HG03097 (cell line): ENCODE measurements around the gene ANK3.

Source experiments
- ATAC-seq: cut with Tn5 transposase; IDR thresholded peaks from one replicate; pipeline ENCODE4 v1.9.1; 2021; ENCODE audit not compliant: unreplicated experiment, low FRiP score

ANK3 gene

GRCh38 chr10:60350400-60350799 is 39.3 kb downstream of the ANK3 start:
- ATAC-seq: no peak

DNA sequence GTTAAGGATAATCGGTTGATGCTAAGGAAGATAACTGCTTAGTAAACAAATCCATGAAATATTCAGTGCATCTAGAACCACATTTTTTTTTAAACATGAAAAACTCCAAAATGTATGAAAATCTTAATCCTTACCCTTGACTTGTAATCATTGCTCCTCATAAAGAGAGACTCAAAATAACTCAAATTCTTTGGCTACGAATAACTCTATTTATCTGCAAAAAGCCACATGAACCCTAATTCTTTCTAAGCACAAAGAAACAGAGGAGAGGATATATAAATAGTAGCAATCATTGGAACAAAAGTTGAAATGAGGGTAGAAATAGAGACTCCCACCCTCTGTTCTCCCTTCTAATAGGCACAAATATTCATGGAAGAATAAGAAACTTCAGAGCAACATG is 40.2 kb downstream of the ANK3 start:
- ATAC-seq: no peak

DNA sequence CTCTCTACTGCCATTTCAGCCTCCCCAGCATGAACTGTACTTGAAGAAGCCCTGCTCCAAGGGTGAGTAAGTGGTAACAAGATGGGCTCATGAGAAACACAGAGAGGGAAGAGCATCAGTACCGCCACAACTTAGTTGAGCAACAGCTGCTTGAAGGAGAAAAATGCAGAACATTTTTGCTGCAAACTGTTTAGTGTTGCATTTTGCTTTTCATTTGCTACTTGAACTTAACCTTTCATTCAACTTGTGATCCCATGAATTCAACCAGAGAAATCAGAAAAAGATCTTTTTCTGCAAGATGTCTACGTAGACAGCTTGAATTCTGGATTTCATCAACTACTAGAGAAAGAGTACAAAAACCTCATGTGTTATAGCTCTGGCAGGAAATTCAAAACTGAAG is 40.7 kb downstream of the ANK3 start:
- no peak for ATAC-seq

DNA sequence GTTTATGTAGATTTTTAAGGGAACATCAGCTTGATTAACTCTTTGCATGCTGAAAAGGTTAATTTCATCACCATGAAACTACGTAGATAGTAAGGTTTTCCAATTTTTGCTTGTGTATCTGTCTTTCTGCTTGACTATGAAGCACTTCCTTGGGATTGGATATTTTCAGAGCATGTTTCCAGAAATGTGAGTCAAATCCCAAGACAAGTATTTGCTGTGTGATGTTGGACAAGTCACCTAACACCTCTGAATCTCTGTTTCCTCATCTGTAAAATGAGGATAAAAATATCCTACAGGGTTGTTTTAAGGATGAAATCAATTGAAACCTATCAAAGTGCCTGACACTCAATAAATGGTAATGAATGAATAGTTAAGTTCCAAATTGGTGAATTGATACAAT is 42.4 kb downstream of the ANK3 start:
- ATAC-seq: no peak

GRCh38 chr10:60346661-60347060 is 43.0 kb downstream of the ANK3 start:
- ATAC-seq: no peak

GRCh38 chr10:60343254-60343653 is 46.4 kb downstream of the ANK3 start:
- no peak for ATAC-seq

DNA sequence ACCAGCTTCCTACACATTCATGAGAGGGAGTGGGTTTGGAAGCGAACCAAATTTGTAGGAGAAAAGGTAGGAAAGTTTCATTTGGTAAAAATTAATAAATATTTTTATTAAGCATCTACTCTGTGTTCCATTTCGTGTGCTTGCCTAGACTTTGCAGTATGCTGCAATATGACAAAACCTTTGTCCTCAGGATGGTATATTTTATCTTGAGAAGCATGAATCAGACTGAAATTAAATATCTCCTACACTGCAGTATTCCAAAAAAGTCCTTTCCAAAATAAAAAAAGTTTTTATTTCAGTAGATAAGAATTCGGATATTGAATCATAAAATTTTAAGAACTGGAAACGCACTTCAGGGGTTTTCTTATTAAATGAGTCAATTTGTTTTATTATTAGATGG is 47.7 kb downstream of the ANK3 start:
- ATAC-seq: no peak

DNA sequence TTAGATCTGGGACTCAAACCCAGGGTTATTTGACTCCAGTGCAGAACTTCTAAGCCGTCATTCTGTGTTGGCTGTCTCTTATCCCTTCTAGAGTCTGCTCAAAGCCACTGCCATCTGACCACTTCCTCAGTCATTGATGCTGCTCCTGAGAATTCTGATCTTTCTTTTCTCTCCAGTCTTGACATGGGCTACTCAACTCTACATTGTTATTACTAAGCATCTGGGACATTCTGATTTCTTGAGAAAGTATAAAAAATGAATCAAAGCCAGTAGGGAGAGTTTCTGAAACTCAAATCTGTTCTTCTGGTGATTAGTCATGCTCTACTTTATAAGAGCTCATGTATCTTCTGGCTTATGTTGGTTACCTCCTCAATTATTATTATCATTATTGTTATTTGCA is 48.7 kb downstream of the ANK3 start:
- no peak for ATAC-seq

DNA sequence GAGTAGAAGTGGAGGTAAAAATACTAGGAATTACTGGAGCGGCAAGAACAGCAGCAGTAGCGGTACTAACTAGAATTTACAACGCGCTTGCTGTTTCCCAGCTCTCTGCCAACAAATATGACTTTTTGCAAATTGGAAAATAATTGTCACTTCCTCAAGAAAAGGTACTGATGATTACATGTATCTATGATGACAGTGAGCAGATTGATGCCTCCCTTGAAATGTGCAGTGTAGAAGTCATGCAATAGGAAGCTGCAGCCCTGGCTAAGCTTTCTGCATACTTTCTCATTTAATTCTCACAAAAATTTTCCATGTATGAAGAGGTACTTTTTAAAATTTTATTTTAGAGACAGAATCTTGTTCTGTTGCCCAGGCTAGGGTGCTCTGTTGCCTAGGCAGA is 49.9 kb downstream of the ANK3 start:
- no peak for ATAC-seq

GRCh38 chr10:60338786-60339185 is 50.9 kb downstream of the ANK3 start:
- no peak for ATAC-seq

DNA sequence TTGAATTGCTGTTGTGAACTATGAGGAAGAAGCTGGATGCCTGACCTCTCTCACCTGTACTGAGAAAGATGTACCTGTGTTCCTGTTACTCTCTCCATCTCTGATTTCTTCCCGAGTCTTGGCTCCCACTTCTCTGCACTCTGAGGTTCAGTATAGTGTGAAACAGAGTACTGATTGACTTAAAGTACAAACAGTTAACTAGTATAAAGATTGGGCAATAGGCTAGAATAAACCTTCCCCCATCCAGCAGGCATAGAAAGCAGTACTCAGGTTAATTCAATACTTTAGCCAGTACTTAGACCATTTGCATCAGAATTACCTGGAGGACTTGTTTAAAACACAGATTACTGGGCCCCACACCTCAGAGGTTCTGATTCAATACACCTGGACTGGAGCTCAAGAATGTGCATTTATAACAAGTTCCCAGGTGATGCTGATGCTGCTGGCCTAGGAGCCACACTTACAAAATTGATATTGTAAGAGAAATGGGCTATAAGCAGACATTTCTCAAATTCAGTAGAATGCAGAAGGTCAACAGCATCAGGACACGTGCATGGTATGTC is 51.6 kb downstream of the ANK3 start:
- ATAC-seq: no peak

GRCh38 chr10:60336901-60337630 is 52.6 kb downstream of the ANK3 start:
- ATAC-seq: no peak

DNA sequence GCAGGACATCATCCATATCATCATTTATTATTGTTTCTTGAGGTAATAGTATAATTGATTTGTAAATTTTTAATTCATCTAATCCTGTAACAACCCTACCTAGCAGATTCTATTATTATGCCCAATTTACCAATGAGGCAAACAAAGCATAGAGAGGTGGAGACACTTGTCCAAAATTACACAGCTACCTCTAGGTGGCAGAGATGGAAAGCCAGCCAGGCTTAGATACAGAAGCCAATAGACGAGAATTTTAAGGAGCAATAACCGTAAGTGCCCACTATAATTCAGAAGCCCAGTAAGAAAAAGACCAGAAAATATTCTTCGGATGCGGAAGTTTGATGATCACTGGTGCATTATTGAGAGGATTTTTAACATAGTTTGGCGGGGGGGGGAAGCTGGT is 54.0 kb downstream of the ANK3 start:
- ATAC-seq: no peak

- no peak for ATAC-seq
Observed at GRCh38 chr10:60334991-60335390, 54.7 kb downstream of the ANK3 start.

GRCh38 chr10:60332371-60332770 is 57.3 kb downstream of the ANK3 start:
- ATAC-seq: no peak

DNA sequence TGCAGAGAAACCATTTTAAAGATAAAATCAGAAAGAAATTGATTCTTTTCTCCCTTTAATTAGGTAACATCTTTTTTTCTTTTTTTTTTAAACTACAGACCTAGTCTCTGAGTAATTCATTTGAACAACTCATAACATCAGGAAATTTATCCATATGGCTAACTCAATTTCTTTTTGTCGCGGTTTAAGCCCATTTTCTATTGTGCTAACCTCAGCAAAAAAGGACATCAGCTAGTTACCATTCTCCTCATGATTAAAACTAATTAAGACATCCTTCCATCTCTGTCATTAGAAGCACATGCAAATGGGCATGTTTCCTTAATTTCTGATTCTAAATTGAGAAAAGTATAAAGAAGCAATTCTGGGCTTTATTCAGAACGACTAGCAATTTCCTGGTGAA is 57.8 kb downstream of the ANK3 start:
- no peak for ATAC-seq

DNA sequence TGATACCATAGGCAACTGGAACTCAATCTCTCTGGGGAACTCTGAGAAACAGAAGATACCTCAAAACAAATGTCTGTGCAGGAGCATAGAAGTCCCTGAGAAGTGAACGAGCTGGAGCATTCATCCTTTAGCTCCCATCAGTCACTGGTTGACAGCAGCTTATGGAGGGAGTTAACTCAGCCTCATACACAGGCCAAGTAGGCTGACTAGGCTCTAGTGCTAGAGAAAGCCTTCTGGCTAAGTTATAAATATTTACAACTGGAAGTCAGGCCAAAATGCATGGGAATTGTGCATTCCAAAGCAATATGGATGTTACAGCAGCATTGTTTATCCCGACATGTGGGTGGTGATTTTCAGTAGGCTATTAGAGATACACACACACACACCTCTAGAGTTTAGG is 66.5 kb downstream of the ANK3 start:
- ATAC-seq: no peak

DNA sequence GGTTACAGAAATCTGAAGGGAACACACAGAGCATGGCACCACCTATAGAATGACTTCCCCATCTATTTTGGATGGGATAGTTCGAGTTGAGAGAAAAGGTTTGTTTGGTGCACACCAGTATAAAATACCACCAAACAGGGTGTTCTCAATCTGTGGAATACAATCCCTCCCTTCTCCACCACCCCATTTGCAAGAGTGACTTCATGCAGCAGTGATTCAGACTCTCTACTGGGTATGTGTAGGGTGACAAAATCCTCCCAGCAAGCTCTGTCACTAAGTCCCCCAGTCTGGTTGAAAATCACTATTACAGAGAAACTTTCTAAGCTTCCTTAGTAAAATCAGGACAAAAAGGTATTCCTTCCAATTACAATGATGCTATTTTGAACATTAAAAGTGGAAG is 69.0 kb downstream of the ANK3 start:
- ATAC-seq: no peak

DNA sequence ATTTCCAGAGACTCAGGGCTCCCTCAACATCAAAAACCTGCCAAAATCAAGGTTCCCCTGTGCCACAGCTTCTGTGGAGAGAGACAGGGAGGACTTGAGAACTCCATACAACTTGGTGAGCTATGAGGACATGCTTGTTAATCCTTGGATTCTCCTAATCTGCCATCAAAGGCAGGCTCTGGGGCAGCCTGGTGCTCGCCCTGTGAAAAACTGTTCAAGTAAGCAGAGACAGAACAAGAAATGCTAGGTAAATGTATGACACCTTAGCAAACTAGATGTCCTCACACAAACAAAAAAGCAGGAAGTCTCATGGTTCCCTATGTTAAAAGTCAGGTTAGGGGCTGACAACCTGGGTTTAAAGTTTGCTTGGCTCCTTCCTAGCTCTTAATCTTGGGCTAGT is 73.6 kb downstream of the ANK3 start:
- no peak for ATAC-seq

DNA sequence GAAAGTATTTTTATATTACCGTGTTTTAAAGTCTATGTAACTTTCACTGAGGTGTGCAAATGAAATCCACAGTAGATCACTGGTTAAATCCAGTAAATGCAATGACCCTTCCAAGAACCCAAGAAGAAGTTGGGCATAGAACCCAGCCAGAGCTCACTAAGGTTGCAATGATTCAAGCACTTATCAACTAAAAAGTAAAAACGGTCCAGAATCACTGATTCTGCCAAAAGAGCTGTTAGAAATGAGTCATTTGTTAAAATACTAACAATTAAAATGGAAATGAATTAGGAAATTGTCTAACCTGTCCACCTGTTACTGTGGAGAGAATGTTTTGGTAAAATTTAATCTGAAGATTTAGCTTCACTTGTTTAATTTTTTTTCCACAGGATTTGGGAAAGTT is 74.4 kb downstream of the ANK3 start:
- no peak for ATAC-seq

DNA sequence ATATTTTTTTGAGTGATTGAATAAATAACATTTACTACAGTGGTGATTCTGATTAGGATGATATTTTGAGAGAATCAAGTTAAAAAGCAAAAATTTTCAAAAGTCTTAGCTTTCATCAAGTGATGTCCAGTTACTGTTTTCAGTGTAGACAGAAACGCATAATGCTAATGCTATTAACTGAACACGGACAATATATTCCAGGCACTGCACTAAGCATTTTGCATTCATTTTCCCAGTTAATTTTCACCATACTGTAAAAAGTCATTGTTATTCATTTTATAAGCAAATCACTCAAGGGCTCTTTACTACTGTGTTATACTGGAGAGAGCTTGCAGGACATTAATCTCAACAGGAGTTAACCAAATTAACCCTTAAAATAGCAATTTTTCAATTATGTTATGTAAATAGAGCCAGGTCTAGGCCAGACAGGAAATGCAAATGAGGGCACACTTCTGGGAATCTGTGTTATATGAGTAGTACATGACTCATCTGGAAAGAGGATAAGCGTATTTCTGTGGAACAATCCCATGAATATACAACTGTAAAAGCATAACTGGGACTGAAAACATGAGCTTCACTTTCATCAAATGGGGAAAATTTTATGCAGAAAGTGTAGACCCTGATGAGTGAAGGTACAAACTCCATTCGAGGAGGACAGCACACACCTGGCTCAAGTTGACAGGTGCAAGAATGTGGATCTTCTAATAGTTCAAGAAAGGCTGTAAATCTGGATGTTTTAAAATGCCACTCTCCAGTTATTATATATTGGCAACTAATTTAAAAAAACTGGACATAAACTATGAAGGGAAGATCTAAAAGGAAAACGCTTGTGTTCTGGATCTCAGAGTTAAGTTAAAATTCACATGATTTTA is 75.4 kb downstream of the ANK3 start:
- no peak for ATAC-seq

GRCh38 chr10:60313589-60313952 is 76.1 kb downstream of the ANK3 start:
- ATAC-seq: no peak
